GM18520 (cell line): ENCODE data around the gene S100A11.

ENCODE experiments used
- ATAC-seq: cut with Tn5 transposase; IDR thresholded peaks from one replicate; pipeline ENCODE4 v1.9.1; 2021; ENCODE audit not compliant: unreplicated experiment

Gene S100A11

GRCh38 chr1:152039886-152040285 lies 3.1 kb upstream of the S100A11 start:
- no peak for ATAC-seq

DNA sequence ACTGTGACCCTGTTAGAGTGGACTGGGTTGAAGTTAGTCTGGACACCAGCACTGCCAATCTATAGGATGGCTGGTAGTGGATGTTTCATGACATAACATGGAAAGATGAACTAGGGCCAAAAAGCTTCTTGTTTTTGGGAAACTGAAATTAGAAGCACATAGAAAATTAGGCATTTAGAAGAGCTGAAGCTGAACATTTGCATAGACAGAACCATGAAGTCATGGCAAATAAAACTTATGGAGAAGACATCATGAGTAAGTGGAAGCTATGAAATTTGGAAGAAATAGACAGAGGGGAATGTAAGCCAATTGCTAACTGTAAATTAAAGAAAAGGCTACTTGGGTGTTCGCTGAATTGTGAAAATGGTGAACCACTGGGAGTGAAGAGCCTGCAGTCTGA lies 2.7 kb upstream of the S100A11 start:
- no peak for ATAC-seq

DNA sequence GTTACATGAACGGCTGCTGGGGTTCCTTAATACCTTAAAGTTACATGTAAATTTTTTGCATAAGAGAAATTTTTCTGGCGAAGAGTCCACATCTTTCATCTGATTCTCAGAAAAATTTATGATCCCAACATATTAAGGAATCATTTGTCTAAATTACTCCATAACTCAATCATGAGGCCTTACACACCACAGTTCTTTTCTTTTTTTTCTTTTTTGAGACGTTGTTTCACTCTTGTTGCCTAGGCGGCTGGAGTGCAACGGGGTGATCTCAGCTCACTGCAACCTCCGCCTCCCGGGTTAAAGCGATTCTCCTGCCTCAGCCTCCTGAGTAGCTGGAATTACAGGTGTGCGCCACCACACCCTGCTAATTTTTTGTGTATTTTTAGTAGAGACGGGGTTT lies 2.1 kb upstream of the S100A11 start:
- no peak for ATAC-seq

DNA sequence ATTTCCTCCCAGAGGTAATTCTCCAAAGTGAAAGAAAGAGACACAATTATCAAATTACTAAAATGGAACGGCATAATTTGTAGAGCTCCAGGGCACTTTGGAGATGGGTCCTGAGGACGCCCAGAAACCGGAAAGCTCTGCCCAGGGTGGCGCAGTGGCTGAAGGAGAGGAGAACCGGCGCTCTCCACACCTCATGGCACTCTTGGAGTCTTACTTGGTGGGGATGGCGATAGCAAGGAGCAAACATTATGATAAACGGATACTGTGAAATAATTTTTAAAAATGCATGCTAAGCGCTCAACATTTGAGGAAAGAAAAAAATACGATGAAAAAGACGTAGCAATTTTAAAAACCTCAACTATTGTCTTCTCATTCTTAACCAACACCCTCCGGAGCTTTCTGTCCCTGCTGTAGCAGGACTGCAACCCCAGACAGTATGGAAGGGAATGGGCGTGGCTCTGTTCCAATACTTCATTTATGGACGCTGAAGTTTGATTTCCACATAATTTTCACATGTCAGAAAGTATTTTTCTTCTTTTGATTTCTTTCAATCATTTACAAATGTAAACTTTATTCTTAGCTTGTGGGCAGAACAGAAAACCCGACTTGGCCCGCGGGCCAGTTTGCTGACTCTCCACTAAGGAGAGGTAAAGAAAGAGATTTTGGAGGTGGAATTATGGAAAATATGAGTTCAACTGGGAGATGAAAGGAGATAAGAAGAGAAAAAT lies 1.1 kb downstream of the S100A11 start:
- ATAC-seq: no peak

- ATAC-seq: no peak
These were observed 1.9 kb downstream of the S100A11 start for GRCh38 chr1:152034654-152035538.

GRCh38 chr1:152034324-152034653 lies 2.5 kb downstream of the S100A11 start:
- ATAC-seq: no peak

GRCh38 chr1:152029929-152030211 lies 6.9 kb downstream of the S100A11 start:
- ATAC-seq: no peak

DNA sequence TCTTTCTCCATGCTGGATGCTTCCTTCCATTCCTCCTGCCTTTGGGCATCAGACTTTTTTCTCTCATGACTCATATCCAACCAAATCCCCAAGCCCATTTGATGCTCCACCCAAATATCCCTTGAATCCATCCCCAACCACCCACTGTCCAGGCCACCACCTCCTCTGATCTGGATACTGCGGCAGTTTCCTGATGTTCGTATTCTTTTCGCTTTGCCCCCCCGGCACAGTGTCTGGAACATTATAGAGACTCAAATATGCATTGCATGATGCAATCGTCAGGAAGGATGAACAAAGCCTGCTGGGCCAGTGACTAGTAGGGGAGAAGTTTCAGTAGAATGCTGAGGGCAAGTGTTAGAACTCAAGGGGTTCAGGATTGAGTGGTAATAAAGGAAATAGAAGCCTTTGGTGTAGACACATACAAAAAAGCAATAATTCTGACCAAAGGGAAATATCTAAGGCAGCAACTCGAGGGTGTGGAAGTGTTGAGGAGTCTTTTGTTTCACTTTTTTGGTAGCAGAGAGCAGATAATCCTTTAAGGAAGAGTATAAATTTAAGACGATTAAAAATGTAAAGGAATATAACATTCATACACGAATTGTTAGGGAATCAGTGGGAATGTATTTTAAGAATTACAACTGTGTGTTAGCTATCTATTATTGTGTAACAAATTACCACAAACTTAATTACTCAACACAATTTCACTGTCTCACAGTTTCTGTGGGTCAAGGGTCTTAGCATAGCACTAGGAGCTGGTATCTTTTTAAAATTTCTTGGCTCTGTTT lies 7.5 kb downstream of the S100A11 start:
- ATAC-seq: no peak

DNA sequence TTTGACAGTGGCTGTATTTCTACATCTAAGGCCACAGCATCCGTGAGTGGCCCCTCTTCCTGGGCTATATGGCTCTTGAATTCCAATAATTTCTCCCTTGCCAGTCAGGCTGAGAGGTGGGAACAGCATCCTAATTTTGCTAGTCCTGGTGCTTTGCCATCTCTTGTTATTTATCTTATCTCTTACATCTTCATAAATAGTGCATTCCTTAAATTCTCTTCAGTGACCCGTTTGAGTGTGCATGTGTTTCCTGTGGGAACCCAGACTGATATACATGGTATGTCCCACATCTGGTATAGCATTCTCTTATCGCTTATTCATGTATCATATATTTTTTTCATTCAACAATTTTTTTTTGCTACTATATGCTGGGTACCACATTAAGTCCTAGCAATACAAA lies 9.9 kb downstream of the S100A11 start:
- no peak for ATAC-seq

- ATAC-seq: no peak
These were observed 12.6 kb downstream of the S100A11 start for GRCh38 chr1:152024223-152024622.

DNA sequence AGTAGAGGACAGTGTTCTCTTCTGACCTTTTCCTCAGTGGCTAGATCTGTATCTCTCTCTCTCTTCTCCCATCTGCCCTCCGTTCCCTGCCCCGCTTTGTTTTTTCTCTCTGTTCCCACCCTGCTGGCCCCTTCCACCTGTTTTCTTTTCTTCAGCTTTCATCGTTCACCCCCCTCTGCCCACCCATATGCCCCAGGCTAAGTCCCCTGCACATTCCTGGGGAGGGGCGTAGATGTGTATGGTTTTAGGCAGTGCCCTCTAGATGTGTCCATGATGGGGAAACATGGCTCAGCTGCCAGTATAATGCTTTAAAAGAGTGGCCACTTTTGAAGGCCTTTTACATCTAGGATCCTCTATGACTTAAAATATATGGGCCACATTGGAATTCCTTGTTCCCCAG lies 13.6 kb downstream of the S100A11 start:
- ATAC-seq: no peak

- ATAC-seq: no peak
These were observed 14.3 kb downstream of the S100A11 start for GRCh38 chr1:152022474-152022873.

DNA sequence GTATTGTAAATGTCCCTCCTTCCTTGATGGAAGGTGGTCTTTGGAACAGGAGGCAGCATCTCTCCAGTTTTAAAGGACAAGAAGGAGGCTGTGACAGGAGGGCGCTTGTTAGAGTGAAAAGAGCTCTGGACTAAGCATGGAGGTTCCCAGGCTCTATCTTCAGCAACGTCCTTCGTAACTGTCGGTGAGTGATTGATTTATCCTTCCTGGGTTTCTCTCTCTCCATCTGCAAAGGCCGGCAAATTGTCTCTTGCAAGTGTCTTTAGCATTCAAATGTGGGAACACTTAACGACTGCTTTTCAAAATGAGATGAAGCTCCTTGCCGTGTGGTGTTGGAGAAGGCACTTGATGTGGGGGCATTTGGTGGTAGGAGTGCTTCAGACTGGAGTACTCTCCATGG lies 15.2 kb downstream of the S100A11 start:
- ATAC-seq: no peak

GRCh38 chr1:152020849-152021248 lies 16.0 kb downstream of the S100A11 start:
- ATAC-seq: no peak

- ATAC-seq: no peak
These were observed 18.3 kb downstream of the S100A11 start for GRCh38 chr1:152018537-152018936.

DNA sequence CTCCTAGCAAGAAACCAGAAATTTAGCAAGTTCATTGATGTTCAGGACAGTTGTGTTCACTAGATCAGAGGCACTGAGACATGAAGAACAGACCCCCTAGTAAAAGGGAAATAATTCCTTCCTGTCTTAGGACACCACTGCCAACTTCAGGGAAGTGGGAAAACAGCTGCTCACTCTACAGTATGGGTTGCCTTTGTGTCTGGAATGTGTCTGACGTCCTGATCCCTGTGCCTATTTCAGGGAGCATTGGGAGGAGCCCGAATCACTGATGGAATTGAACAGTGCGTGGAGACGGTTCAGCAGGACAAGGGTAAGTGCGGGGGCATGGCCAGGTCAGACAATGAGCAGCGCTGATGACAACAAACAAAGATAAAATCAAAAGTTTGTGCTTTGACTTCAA lies 21.0 kb downstream of the S100A11 start:
- ATAC-seq: no peak

DNA sequence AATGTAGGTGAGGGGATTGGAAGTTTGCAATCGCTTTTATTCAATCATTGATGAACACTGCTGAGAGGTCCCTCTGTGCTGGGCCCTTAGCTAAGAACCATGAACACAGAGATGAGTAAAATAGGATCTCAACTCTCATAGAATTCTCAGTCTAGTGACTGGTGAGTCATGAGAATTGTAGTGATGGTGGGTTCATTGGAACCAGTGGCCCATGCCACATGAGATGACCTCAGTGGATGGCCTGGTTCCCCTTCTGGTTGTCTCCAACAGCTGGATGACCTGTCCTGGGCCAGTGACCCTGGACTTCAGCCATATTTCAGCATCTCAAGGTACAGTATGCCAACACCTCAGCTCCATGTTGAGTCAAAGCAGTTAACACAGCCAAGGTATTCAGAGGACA lies 21.9 kb downstream of the S100A11 start:
- no peak for ATAC-seq

DNA sequence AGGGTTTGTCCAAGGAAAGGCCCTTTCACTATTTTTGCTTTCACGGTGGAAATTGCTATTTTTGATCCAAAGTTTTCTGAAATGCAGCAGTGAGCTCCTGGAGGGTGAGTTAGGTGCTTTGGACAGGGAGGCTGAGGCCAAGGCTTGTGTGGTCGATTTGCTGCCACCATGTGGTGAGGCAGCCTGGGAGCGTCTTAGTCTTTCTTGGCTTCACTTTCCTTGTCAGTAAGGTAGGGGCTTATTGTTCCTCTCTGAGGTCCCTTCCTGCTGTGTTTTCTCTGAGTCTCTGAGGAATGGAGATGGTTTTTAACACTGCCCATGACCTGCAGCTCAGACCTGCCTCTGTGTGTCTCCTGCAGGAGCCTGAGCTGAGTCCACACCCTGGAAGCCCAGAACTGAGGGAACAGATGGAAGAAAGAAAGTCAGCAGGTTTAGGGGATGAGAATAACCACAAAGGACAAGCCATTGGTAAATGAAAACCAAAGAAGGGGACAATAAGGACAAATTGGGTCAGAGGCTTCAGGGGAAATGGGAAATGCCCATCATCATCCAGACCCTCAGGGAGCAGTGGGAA lies 23.1 kb downstream of the S100A11 start:
- ATAC-seq: no peak

DNA sequence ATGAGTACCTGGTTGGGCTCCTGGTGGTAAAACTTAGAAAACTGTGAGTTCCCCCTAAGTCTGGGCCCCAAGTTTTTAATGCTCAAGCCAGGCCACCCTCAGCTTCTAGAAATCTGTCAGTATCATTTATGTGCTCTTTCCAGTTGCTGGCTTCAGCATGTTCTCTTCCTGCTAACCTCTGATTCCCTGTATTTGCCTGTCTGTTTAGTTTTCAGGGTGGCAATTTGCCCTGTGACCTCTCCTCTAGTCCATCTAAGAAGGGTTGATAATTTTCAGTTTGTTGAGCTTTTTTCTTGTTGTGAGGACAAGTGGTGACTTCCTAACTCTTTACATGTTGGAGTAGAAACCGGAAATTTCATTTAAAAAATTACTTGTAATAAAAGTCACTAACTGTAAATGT lies 27.1 kb downstream of the S100A11 start:
- no peak for ATAC-seq

GRCh38 chr1:152007047-152007446 lies 29.8 kb downstream of the S100A11 start:
- ATAC-seq: no peak

DNA sequence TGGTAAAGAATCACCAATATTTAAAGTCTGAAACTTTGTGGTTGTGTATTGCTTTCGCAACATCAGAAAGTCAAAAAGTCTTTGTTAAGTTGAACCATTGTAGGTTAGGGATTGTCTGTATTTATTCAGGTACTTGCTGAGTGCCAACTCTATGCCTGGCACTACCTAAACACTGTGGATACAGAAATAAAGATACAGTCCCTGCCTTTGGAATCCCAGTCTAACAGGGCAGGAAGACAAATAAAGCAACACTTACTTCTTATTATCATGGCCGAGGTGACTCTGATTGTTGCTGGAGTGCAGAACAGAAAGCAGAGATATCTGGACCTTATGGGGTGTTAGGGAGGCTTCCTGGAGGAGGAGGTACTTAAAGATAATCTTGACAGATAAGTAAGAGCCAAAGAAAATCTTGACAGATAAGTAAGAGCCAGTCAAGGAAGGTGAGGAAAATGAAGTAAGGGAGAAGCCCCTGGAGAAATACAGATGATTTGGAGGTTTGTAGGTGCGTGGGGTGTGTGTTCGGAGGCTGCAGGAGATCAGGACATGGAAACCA lies 31.4 kb downstream of the S100A11 start:
- no peak for ATAC-seq
